HG02798 (cell line): ENCODE measurements around the gene PAK6.

Source experiments
- ATAC-seq: cut with Tn5 transposase; IDR thresholded peaks from one replicate; pipeline ENCODE4 v1.9.1; 2021; ENCODE audit warnings: mild to moderate bottlenecking; ENCODE audit not compliant: unreplicated experiment, poor library complexity

Gene PAK6

GRCh38 chr15:40274350-40275274 lies 35.7 kb downstream of the PAK6 start:
- peak; percentile 51 for ATAC-seq

DNA sequence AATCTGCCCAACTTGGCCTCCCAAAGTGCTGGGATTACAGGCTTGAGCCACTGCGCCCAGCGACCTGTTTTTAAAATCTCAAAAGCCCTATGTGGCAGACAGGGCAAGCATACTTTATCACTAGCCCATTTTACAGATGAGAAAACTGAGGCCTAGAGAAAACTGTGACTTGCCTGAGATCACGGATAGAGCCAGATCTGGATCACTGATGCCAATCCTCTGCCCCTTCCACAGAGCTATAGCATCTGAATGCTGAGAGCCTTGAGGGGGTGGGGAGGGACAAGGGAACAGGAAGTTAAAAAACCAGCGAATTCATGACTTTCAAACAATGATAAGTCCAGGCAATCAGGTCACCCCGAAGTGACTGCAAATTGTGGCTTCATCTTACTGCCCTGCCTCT lies 36.7 kb downstream of the PAK6 start:
- ATAC-seq, result no peak

GRCh38 chr15:40275954-40276353 lies 37.1 kb downstream of the PAK6 start:
- no peak for ATAC-seq

DNA sequence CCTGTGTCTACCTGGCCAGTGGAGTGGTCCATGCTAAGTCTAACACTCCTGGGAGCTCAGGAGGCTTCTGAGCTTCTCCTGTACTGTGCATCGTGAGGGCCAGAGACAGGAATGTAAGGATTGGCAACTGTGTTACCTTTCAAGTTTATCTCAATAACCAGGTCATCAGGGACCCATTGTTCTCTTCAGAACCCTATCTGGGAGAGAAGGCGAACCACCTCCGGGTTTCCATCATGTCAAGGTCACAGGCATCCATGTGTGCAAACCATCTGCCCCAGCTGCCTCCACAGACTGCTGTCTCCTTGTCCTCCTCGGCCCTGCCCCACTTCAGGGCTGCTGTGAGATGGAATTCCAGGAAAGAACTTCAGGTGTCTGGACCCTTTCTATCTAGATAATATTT lies 38.1 kb downstream of the PAK6 start:
- ATAC-seq, result no peak

- ATAC-seq, result no peak
Measured at GRCh38 chr15:40277471-40277870, 38.6 kb downstream of the PAK6 start.

DNA sequence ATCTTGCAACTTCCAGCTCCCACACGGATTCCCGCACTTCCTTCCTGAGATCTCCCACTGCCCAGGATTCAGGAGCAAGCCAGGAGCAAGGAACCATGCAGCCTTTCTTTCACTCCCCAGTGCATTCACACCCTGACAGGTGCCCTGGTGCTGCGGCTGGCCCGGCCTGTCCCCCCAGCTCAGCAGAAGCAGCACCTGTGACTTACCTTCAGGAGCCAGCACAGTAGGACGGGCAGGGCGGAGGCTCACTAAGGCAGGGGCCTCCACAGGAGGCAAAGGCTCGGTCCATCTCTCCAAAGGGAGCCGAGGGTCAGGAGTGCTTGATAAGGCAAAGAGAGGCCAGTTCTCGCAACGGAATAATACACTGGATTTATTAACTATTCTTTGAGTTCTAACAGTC lies 39.2 kb downstream of the PAK6 start:
- no peak for ATAC-seq

- ATAC-seq, result peak; percentile 35
Measured at GRCh38 chr15:40279437-40280141, 40.7 kb downstream of the PAK6 start.

- no peak for ATAC-seq
Measured at GRCh38 chr15:40280260-40281056, 41.6 kb downstream of the PAK6 start.

DNA sequence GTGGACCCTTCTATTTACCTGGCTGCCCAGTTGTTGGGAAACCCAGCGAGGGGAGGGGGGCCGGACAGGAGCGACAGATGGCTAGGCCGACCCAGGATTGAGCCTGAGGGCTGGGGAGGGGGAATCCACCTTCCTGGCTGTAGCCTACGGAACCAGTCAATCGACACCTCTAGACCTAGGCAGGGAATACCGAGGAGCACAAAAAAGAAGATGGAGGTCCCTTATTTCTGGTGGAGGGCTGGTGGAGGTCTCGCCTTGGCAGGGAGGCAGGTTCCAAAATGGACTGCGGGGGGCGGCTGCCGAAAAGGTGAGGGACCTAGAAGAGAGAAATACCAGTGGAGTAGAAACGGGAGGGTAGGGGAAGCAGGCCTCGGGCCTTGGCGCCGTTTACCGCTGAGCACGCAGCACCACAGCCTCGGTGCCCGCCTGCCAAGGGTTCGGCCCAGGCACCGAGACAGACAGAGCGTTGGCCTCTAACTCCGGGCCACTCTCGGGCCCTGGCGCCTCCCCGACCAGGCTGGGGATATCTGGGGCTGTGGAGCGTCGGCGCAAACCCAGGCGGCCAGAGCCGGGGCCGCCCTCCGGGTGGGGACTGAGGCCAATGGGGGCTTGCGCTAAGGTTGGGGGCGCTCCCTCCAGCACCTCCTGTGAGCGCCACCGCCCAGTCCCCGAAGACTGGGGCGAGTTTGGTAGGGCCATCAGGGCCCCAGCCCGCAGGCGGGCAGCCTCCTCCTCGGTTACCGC lies 42.4 kb downstream of the PAK6 start:
- no peak for ATAC-seq

DNA sequence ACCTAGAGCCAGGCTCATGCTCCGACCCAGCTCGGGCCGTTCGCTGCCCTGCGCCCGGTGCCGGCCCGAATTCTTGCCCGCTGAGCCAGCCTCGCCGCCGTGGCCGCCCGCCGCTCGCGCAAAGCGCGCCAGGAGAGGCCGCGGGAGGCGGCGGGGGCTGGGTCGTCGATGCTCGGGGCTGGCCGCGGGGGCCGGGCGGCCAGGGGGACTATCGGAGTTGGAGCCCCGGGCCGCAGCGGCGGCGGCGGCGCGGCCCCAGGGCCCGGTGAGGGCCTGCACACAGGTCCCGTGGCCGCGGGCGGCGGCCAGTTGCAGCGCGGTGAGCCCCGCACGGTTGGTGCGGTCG lies 42.9 kb downstream of the PAK6 start:
- no peak for ATAC-seq

DNA sequence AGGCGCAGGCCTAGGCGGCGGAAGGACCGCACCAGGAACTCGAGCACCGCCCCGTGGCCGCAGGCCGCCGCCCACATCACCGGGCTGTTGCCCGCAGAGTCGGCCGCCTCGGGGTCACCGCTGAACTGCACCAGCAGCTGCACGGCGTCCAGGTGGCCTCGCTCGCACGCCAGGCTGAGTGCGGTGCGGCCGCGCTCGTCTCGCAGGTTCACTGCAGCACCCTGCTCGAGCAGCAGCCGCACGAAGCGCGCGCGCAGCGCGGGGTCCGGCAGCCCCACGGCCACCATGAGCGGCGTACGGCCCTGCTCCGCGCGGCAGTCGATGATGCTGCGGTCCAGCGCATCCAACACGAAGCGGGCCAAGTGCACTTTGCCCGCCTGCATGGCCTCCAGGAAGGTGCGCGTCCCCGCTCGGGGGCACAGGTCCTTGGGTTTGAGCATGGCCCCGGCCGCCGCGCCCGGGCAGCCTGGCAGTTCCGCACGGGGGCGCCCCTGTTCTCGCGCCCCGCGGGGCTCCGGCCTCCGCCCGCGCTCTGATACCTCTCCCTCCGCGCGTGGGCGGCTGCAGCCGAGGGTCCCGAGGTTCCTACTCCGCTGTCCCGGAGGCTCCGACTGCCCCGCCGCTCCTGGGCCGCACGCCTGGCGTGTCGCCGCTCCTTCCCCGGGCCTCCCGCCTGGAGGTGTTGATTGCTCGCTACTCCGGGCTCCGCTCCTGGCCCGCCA lies 43.4 kb downstream of the PAK6 start:
- ATAC-seq, result no peak

GRCh38 chr15:40282869-40283614 lies 44.2 kb downstream of the PAK6 start, which contains the start of gene ANKRD63:
Gene ANKRD63, minus strand, starts transcription at chr15:40283064. Its CDS starts 478 bp downstream, at chr15:40282586.
- ATAC-seq, result no peak

DNA sequence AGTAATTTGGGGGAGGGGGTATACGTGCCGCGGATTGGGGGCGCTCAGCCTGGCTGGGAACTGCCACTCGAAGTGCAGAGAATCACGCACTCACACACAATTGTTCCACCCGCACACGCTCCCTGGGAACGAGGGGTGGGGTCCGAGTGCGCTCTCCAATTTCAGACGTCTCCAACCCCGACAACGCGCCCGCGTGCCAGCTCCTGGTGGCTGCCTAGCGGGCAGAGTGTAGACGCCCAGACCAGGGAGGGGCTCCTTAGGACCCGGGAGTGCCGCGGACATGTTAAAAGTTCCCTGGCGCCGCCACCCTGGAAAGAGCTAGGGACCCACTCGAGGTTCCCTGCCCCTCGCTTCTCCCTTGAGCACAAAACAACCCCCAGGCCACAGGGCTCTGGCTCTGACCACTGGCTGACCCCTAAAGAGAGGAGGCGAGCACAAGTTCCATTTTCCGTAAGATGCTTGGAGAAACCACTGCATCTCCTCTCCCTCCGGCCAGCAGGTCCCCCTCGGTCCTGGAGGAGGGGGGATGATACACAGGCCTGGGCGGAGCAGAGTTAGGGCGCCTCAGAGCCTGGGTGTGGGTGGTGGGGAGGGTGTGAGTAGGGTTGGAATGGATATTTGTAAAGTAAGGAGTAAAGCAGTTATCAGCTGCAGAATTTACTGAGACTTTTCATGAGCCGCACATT lies 44.9 kb downstream of the PAK6 start:
- no peak for ATAC-seq

DNA sequence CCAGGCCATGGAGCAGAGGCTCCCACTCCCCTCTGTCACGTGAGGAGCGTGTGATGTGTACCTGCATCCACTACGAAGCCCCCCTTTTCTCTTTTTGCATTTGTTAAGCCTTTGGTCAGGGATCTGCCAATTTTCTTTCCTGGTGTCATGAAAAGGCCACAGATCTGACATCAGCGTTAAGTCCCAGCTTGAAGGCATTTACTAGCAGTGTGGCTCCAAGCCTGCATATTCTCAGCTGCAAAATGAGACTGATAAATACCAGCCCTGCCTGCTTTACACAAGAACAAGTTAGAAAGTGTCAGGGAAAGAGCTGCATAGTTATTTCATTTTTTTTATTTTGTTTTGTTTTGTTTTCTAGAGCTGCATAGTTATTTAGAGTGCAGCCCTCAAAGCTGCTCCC lies 46.3 kb downstream of the PAK6 start:
- no peak for ATAC-seq

DNA sequence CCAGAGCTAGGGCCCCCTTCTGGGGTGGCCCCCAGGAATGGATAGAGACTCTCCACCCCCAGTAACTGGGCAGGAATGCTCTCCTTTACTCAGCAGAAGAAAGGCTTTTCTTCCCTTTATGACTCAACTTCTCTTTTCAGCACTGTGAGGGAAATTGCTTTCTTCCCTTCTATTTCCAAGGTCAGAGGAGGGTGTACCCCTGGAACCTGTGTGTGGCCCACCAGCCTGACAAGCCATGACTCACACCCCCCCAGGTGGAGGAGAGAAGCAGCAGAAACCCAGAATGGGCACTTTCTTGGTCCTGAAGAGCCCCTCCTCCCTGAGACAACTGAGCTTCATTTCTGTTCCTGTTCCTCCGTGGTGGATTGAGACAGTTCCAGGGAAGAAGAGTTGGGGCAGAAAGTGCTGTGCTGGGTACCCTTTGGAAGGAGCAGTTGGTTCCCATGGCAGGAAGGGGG lies 46.7 kb downstream of the PAK6 start:
- no peak for ATAC-seq

- ATAC-seq, result no peak
Measured at GRCh38 chr15:40286061-40286532, 47.2 kb downstream of the PAK6 start.

- no peak for ATAC-seq
Measured at GRCh38 chr15:40286794-40287193, 47.9 kb downstream of the PAK6 start.

DNA sequence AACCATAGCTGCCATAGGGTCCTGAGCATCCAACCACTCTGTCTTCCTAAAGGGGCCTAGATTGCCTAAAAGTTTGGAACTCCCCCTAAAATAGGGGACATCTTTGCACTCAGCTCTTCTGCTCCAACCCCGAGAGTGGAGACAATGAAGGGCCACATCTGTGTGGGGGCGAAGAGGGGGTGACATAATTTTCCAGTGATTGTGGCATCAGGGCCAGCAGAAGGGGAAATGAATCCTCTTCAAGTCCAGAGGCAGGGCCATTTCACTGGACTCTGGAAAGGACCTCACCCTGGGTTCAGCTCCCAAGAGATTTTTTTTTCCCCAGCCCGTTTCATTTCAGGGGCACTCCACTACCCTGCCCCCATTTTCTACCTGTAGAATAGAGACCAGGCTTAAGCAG lies 48.6 kb downstream of the PAK6 start:
- no peak for ATAC-seq
